GM18508 (cell line): ENCODE data around the gene TFPI.
"Not testable (repeated sequence)": the region's sequence is repeated elsewhere in the genome, so short reads cannot be mapped to it uniquely, and the experiment has no call there.

Source experiments
- ATAC-seq: cut with Tn5 transposase; IDR thresholded peaks from one replicate; pipeline ENCODE4 v1.9.1; 2021; ENCODE audit warnings: moderate number of reproducible peaks; ENCODE audit not compliant: insufficient read depth, unreplicated experiment

The TFPI gene

GRCh38 chr2:187554011-187554703 is at the start of gene TFPI:
TSS of gene TFPI (minus strand) at chr2:187554435. CDS start at chr2:187503768, 50,667 bp downstream.
- no peak for ATAC-seq

- no peak for ATAC-seq
These were observed 40.6 kb upstream of the TFPI start for GRCh38 chr2:187594801-187595200.

- ATAC-seq = no peak
These were observed 39.5 kb upstream of the TFPI start for GRCh38 chr2:187593697-187594096.

- no peak for ATAC-seq
These were observed 38.9 kb upstream of the TFPI start for GRCh38 chr2:187593098-187593497.

GRCh38 chr2:187590175-187590574 is 35.9 kb upstream of the TFPI start:
- ATAC-seq = no peak

GRCh38 chr2:187586011-187586641 is 31.9 kb upstream of the TFPI start:
- peak; percentile 67 for ATAC-seq

- no peak for ATAC-seq
These were observed 27.1 kb upstream of the TFPI start for GRCh38 chr2:187581125-187581896.

GRCh38 chr2:187580462-187581124 is 26.4 kb upstream of the TFPI start:
- ATAC-seq = no peak

GRCh38 chr2:187577310-187577709 is 23.1 kb upstream of the TFPI start:
- ATAC-seq = no peak

GRCh38 chr2:187576906-187577305 is 22.7 kb upstream of the TFPI start:
- no peak for ATAC-seq

GRCh38 chr2:187575751-187576067 is 21.5 kb upstream of the TFPI start:
- ATAC-seq = no peak

- ATAC-seq = no peak
These were observed 20.9 kb upstream of the TFPI start for GRCh38 chr2:187574969-187575750.

GRCh38 chr2:187573722-187574121 is 19.5 kb upstream of the TFPI start:
- ATAC-seq = no peak

- not testable (repeated sequence) for ATAC-seq
These were observed 17.8 kb upstream of the TFPI start for GRCh38 chr2:187571996-187572395.

GRCh38 chr2:187569571-187569970 is 15.3 kb upstream of the TFPI start:
- ATAC-seq = no peak

GRCh38 chr2:187569042-187569441 is 14.8 kb upstream of the TFPI start:
- no peak for ATAC-seq

- ATAC-seq = no peak
These were observed 12.9 kb upstream of the TFPI start for GRCh38 chr2:187567126-187567525.

GRCh38 chr2:187566712-187567111 is 12.5 kb upstream of the TFPI start:
- no peak for ATAC-seq

GRCh38 chr2:187566266-187566665 is 12.0 kb upstream of the TFPI start:
- ATAC-seq = no peak

GRCh38 chr2:187565618-187566017 is 11.4 kb upstream of the TFPI start:
- ATAC-seq = not testable (repeated sequence)
